Superior temporal gyrus (tissue), 1 donor: ENCODE data around the gene TPM4.
"Not testable (repeated sequence)": the region's sequence is repeated elsewhere in the genome, so short reads cannot be mapped to it uniquely, and the experiment has no call there.

Experiments used
- DNase-seq: peaks from one replicate; pipeline ENCODE4 v3.0.0-alpha.2; 2016; ENCODE audit errors: extremely low spot score

The TPM4 gene

DNA sequence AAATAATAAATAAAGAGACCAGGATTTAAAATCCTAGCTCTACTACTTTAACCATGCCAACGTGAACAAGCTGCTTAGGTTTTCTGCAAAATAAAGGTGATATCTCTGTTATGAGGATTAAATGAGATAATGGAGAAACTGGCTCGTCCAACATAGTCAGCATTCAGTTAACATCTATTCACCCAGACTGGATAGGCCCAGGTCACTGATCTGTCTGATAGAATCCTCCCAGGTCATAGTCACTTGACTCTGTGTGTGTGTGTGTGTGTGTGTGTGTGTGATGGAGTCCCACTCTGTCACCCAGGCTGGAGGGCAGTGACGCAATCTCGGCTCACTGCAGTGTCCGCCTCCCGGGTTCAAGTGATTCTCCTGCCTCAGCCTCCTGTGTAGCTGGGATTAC, 22.5 kb downstream of the TPM4 start:
- DNase-seq, result no peak

- DNase-seq, result not testable (repeated sequence)
Observed at GRCh38 chr19:16099314-16099965, 23.1 kb downstream of the TPM4 start.

DNA sequence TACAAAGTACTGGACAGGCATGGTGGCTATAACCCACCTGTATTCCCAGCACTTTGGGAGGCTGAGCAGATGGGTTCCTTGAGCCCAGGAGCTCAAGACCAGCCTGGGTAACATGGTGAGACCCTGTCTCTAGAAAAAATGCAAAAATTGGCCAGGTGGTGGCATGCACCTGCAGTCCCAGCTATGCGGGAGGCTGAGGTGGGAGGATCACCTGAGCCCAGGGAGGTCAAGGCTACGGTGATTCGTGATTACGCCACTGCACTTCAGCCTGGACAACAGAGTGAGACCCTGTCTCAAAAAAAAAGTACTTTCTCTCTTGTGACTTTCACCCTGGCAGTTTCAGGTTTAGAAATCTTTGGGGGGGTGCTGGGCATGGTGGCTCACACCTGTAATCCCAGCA, 24.2 kb downstream of the TPM4 start:
- no peak for DNase-seq

GRCh38 chr19:16104722-16105121, 28.4 kb downstream of the TPM4 start:
- DNase-seq, result no peak

DNA sequence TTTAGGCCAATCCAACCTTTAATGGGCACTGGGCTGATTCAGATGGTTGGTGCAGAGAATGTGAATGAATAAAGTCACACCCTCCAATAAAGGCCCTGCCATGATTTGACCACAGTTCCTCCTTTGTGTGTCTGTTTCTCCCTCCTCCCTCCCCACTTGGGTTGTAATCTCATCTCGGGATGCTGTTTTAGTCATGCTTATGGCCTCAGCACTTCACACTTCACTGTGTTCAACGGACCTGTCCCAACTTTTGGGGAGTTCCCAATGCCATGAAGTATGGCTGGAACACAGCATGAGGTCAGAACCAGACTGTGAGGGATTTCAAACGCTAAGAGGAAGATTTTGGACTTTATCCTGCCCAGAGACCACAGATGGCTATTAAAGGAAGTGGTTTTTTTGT, 29.8 kb downstream of the TPM4 start:
- no peak for DNase-seq

DNA sequence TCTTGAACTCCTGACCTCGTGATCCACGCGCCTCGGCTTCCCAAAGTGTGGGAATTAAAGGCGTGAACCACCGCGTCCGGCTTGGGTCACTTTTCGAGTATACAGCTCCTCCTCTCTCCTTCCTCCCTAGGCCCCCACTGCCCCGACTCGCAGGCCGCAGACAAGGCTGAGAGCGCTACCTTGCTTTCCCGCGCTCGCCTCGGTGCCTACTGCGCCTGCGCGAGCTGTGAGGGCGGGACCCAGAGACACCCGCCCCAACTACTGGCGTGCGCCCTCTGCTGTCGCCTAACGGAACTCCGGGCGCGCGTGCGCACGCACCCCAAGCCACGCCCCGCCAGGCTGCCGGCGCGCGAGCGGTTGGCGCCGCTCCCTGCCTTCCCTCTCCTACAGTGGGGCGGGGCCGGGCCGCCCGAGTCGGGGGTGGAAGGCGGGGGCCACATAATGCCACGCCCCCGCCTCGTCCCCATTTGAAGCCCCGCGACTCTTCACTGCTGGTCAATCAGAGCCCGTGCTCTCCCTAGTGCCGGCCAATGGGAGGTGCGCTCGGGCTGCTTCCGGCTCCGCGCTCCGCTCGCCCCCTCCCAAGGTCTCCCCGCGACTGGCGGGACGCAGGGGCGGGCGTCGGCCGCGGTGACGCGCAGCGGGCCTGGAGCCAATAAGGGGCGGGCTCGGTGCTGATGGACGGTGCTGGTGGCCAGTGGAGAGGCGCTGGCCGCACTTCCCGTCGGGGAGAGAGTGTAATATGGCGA, 35.0 kb downstream of the TPM4 start, which contains the start of gene RAB8A:
Gene RAB8A, plus strand, starts transcription at position 730 of the 749 bp plus-strand sequence. Its CDS starts 13 bp downstream, at position 743.
- peak; percentile 98 for DNase-seq

DNA sequence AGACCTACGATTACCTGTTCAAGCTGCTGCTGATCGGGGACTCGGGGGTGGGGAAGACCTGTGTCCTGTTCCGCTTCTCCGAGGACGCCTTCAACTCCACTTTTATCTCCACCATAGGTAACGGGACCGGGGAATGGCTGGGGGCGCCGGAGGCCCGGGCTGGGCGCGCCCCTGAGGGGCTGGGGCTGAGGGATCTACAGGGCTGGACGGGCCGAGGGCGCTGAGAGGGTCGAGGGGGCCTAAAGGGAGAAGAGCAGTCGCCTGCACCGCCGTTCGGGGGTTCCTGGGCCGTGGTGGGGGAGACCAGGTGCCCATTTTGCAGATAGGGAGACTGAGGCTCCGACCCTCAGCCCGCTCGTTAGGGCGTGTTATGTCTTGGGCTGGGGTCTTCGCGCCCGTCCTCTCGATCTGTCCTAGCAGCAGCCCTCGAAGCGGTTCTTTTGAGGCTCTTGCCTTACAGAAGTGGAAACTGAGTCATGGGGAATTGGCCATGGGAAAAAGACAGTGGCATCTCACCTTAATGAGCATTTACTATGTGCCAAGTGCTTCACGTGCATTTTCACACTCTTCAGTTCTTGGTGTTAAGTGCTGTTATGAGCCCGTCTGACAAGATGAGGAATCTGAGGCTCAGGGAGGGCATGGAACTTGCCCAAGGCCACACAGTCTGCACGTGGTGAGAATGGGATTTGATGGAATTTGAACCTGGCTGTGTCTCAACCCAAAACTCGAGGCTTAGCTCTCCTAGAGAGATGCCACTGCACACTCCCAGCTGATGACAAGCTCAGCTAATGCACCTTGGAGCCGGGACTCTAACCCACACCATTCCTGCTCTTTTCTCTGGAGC, 35.8 kb downstream of the TPM4 start:
- no peak for DNase-seq

DNA sequence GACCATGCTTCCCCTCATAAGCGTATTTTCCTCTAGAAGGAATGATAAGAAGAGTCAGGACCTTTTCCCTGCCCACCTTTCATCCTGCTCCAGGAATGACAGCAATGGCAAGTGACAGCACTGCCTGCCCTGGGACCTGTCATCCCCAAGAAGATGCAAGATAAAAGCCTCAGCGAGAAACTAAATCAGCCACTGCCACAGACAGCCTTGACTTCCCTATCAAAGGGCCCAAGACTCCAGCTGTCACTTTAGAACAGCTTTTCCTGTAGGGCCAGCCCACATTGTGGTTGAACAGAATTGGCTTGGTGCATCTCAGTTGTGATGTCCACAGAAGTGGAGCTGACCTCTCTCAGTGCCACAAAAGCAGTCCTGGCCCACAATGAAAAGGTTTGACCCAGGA, 36.5 kb downstream of the TPM4 start:
- no peak for DNase-seq

GRCh38 chr19:16113727-16114126, 37.4 kb downstream of the TPM4 start:
- DNase-seq, result no peak

DNA sequence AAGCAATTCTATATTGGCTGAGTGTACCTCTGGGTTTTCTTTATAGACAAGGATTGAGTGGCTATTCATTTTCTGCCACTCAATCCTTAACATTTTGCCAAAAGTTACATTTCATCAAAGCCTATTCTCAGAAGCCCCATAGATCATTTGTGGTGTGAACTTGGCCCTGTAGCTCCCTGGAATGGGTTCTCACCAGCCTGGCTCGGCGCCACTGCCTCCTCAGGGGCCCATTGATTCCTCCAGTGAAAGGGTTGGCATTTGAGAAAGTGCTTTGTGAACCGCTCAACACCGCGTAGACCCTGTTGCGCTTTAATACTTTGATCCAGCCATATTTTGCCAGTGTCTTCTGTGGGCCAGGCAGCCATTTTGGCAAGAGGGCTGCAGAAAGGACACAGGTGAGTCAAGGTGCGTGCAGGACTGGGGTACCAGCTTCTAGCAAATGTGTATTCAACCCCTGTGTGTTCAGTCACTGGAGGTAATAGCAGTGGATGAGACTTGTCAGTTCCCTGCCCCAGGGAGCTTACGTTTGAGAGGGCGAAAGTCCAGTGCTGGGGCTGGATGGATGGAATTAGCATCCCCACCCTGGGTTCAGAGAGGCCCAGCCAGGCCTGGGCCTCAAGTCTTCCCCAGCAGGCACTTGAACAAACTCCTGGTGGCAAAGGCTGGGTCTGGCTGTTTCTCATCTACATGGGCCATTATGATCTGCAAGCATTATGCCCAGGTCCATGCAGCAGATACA, 39.2 kb downstream of the TPM4 start:
- DNase-seq, result peak; percentile 33

- no peak for DNase-seq
Observed at GRCh38 chr19:16116067-16116466, 39.8 kb downstream of the TPM4 start.

DNA sequence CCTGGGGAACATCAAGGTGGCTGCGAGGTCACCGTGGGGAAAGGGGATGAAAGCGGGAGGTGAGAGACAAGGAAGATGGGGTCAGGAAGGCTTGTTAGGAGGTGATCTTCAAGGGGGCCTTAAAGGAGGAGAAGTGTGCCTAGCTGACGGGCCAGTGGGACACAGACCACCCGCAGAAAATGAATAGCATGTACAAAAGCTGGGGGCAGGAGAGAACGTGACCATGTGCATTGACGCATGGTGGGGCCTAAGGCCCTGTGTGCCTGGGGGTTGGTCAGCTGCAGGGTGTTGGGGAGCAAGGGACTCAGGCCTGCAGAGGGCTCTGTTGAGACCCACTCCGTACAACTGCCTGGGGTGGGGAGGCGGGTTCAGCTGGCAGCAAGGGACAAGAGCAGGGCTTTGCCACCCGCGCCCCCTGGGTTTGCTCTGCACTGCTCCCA, 41.3 kb downstream of the TPM4 start:
- DNase-seq, result no peak

DNA sequence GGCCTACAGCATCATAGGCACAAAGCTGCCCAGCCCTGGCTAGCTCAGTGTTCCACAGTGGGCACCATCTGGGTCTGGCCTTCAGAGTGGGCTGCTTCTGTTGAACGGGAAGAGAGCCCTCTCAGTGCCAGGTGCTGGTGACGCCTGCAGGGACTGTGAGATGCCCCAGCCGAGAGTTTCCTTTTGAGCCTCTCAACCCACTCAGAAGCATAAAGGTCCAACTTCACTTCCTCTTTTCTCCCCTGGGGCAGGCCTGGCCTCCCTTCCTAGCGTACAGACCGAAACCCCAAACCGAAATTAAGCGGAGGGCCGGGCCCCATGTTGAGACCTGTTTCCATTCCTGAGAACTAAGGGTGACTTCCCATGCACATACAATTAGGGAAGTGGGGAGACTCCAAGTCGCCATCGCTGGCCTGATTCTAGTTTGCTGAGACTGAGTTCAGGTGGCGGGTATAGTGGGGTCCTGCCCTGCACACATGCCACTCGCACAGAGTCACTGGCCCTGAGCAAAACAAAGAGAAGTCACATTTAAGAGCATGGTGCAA, 42.3 kb downstream of the TPM4 start:
- DNase-seq, result no peak

- not testable (repeated sequence) for DNase-seq
Observed at GRCh38 chr19:16119075-16119857, 43.0 kb downstream of the TPM4 start.

GRCh38 chr19:16121141-16121540, 44.8 kb downstream of the TPM4 start:
- DNase-seq, result no peak

GRCh38 chr19:16121967-16122366, 45.7 kb downstream of the TPM4 start:
- no peak for DNase-seq

- no peak for DNase-seq
Observed at GRCh38 chr19:16124953-16125352, 48.7 kb downstream of the TPM4 start.

DNA sequence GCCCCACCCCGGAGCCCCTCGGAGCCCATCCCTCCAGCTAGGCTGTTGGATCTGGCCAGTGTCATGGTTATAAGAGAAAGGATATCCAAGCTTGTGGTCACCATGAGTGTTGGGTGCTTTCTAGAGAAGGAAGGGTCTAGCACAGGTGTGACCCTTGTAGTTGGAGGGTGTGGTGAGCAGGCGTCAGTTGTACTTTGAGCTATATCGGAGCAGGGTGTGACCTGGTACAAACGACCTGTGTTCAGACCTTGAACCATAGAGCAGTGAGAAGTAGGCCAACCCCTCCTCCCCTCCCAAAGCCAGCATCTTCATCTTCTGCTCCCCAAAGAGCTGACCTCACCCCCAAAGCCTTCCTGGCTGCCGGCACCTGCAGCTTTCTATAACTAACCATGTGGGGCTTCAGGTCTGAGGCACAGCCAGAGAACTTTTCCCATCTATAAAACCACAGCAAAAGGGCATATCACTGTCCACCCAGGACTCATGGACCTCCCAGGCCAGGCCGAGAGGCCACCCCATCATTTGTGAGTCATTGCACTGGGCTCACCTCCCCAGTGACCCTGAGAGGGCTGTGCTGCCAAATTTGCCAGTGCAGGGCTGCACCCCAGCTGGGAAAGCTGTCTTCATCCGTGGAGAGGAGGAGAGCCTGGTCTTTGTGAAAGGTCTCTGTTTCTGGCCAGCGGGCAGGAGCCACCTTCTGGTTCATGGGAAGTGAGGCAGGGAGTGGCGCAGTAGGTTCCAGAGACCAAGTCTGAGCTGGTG, 49.6 kb downstream of the TPM4 start:
- no peak for DNase-seq

DNA sequence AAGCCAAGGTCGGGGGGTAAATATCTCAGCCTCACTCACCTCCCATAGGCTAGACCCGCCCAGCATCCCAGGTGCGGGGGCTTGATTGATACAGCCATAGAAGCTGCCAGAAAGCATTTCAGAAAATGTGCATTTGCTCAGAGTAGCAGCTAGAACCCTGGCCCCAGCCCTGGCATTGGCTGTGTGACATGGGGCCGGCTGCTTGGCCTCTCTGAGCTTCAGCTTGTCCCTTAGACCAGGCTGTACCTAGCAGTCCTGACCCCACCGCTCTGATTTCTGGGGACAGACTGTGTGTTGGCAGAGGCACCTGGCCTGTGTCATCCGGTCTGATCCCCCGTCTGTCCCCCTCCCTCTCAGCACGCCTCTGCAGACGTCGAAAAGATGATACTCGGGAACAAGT, 50.8 kb downstream of the TPM4 start:
- no peak for DNase-seq
